GM12874 (cell line): ENCODE measurements around the gene VPS39.

ENCODE experiments used
- CTCF ChIP-seq: IDR thresholded peaks from 2 replicates; pipeline ENCODE4 v1.5.1; 2011; ENCODE audit warnings: low read depth, mild to moderate bottlenecking, control low read depth, low read length, moderate library complexity; ENCODE audit not compliant: insufficient read depth

Gene VPS39

DNA sequence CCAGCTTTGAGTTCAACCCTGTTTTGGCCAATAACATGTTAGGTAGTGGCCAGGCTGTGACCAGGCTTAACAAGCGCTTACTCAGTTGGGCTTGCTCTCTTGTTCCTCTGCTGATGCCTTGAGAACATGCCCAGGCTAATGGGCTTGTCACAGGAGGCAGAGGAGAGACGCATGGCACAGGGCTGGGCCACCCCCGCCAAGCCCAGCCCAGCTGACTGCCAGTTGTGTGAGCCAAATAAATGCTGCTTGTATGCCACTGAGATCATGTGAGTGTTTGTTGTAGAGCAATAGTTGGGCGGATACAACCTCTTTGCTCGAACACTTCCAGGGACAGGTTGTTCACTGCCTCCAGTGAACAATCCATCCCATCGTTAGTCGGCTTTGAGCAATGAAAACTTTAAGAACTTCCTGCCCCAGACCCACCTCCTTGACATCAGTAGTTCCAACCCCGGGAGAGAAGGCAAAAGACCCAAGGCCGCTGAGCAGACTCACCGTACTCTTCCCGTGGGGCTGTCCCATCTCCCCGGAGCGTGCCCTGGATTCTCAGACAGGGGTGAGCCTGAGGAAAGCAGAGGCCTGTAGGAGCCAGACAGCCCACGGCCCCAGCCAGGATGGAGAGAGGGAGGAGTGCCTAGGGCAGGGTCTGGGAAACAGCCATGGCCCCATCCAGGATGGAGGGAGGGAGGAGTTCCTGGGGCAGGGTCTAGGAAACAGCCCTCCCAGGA lies 55.7 kb downstream of the VPS39 start:
- TF ChIP-seq CTCF = no peak

DNA sequence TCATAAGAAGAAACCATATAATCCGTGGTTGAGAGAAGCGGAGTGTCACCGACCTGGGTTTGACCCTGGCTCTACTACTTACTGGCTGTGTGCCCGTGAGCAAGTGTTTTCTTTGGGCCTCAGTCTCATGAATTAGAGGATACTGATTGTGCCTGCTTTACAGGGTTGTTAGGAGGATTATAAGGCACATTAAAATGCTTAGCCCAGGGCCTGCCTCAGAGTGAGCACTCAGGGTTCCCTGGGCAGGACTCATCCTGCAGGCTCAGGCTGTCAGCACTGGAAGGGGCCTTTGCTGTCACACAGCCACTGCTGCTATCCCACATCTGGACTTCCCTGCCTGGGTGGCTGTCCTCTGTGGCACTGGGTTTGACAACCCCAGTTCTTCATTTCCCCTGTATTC lies 56.4 kb downstream of the VPS39 start:
- no peak for TF ChIP-seq CTCF

DNA sequence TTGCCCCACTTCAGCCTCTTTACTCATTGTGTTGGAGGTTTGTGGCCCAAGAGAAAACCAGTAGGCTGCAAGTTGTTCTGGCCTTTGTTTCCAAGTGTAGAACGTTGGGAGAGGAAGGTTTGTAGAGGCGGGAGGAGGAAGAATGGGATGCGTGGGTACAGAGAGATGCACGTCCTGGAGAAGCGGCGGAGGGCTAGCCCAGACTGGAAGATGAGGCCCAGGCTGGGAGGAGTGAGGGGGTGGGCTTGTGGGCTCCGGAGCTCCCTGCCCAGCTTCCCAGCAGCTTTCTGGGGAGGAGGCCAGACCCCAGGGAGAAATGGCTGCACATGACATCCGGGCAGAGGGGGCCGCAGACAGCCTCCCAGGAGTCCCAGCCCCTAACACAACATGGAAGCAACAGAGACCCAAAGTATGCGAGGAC lies 57.0 kb downstream of the VPS39 start:
- TF ChIP-seq CTCF = no peak

- no peak for TF ChIP-seq CTCF
Measured at GRCh38 chr15:42150219-42150970, 57.7 kb downstream of the VPS39 start.

DNA sequence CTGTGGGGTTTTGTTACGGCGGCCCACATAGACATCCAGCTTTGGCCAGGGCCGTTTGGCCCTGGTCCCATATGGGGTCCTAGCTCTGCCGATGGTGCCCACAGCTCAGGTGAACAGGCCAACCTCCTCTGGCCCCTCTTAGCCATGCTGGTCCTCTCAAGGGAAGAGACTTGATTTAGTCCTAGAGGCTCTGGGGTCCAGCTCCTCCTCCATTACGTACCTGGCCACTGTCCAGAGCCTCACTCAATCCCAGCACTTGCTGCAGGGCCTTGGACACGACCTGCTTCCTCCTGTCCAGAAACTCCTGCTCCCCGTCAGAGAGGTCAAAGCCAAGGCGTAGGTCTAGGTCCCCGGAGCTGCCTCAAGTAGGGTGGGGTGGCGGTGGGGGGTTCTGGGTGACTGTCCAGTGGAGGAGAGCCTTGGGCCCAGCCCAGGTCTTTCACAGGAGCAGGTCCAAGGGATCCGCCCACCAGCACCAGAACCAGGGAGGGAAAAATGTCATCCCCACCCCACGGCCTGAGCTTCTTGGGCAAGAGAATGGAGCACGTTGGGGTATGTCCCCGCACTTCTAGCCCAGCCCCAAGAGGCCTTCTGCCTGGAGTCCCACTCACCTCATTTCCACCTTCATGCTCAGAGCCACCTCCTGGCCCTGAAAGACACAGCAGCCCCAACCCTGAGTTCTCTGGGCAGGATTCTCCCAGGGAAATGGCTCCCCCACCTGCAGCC lies 58.4 kb downstream of the VPS39 start:
- TF ChIP-seq CTCF = no peak

DNA sequence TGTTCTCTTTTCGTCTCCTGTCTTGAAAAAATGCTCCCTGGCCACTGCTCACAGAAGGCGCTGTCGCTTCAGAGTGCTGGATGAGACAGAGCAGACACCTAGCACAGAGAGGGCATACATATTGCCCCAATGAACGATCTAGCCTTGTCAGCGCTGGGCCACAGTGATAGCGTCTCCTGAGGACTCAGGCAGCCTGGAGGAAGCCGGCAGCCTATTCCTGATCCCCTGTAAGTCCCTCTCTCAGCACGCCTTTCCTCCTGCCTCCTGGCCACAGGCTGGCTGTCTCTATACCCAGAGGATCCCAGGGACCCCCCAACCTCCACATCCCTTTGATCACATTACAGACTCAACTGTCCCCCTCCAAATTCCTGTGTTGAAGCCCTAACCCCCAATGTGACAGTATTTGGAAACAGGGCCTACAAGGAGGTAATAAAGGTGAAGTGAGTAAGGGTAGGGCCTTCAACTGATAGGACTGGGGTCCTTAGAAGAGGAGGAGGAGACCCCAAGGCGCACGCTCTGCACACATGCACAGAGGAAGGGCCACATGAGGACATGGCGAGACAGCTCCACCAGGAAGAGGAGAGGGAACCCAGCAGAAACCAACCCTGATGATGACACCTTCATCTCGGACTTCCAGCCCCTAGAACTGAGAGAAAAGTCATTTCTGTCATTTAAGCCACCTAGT lies 59.2 kb downstream of the VPS39 start:
- TF ChIP-seq CTCF = no peak

GRCh38 chr15:42147431-42147735 lies 60.7 kb downstream of the VPS39 start:
- TF ChIP-seq CTCF = no peak
